Endothelial cell of umbilical vein (primary cell): ENCODE measurements around the gene KIDINS220. TPM values are rescaled to one million over a fixed set of nuclear protein-coding genes. Genes with fewer than 3 reads are reported as not detected.

ENCODE experiments used
- polyA plus RNA-seq, 4 experiments: library from polyadenylated mRNA; depleted of rRNA in 3 of 4; stranded (reverse) in 3 of 4; unstranded in 1 of 4; fragments of >200 nt; gene quantifications; 2 replicates each; pipeline versions ENCODE4 v1.2.1 to v1.2.3, GENCODE V29; 2011 to 2012; ENCODE audit warnings: missing spikeins in 1 of 4
- total RNA-seq: library from RNA; stranded (reverse); gene quantifications from 2 replicates; pipeline ENCODE4 v1.2.3, GENCODE V29; 2021

Gene KIDINS220
- total and polyA plus RNA-seq, 2 donors (not counting 3 experiments of a cell fraction or from before 2014, with no cell fraction given) = 33.9 to 41.3 TPM

Other genes with a start within 250 kb of the KIDINS220 start
- gene ID2, start 155.6 kb downstream of the KIDINS220 start, total RNA-seq = 4.1 and 4.7 TPM in 2 replicates
- gene ID2, start 155.6 kb downstream of the KIDINS220 start, polyA plus RNA-seq = 29.1 and 31.9 TPM in 2 replicates
- gene MBOAT2, start 166.1 kb upstream of the KIDINS220 start, total RNA-seq = 17.9 and 22.1 TPM in 2 replicates
- gene MBOAT2, start 166.1 kb upstream of the KIDINS220 start, polyA plus RNA-seq = 8.9 and 10.9 TPM in 2 replicates